Testis (tissue), 3 donors: ENCODE data around the gene LRRC8D. TPM values are rescaled to one million over a fixed set of nuclear protein-coding genes. Genes with fewer than 3 reads are reported as not detected.

Source experiments
- DNase-seq: peaks from one replicate; pipeline ENCODE4 v3.0.0-alpha.2; 2019
- H3K27ac ChIP-seq, 2 donors: fragments of 200-600 bp; sonication (generic); one replicate each; pipeline ENCODE4 v1.5.1; 2019
- H3K27me3 ChIP-seq: fragments of 200-600 bp; sonication (generic); one replicate; pipeline ENCODE4 v1.5.1; 2019
- H3K36me3 ChIP-seq: fragments of 200-600 bp; sonication (generic); one replicate; pipeline ENCODE4 v1.5.1; 2017; ENCODE audit warnings: low read depth; ENCODE audit errors: missing control alignments
- H3K4me1 ChIP-seq: fragments of 200-600 bp; sonication (generic); one replicate; pipeline ENCODE4 v1.5.1; 2019
- H3K4me3 ChIP-seq, 2 donors: fragments of 200-600 bp; sonication (generic); one replicate each; pipeline ENCODE4 v1.5.1; 2017 to 2019
- H3K9me3 ChIP-seq: fragments of 200-600 bp; sonication (generic); one replicate; pipeline ENCODE4 v1.5.1; 2017
- POLR2A ChIP-seq: fragments of 450-650 bp; IDR thresholded peaks from one replicate; pipeline ENCODE4 v1.6.1; 2017; ENCODE audit warnings: antibody characterized with exemption, mild to moderate bottlenecking, moderate library complexity
- WGBS, 2 donors: methylation state at CpG; one replicate each; pipeline ENCODE4 v1.1.5; 2018; 5-methylcytosine and 5-hydroxymethylcytosine counted together
- intact Hi-C: fragments of 100-400 bp; cut with DNase I; formaldehyde crosslinking; loops from one replicate; pipeline ENCODE4 v1.15.1; 2023; ENCODE audit warnings: low total_unique reads
- polyA plus RNA-seq: library from polyadenylated mRNA; stranded (reverse); fragments of 350-450 nt; fragmentation: Illumina TruSeq; extraction: RNeasy Lipid Tissue Mini Kit (QIAGEN cat#74804); gene quantifications from one replicate; pipeline ENCODE4 v1.2.3, GENCODE V29; 2014; ENCODE audit warnings: low read depth, low replicate concordance; ENCODE audit not compliant: insufficient read depth
- total RNA-seq, 2 donors: library from RNA; depleted of rRNA; stranded (reverse); fragments of >200 nt; gene quantifications; one replicate each; pipeline ENCODE4 v1.2.3, GENCODE V29; 2016
- TF ChIP-seq, protein P1 (sequence below), 3 experiments: fragments of 450-650 bp in 2 of 3; fragments of 200-600 bp in 1 of 3; sonication (generic) in 1 of 3; IDR thresholded peaks; one replicate each; pipeline ENCODE4 v1.5.1; 2016 to 2019; ENCODE audit warnings: antibody characterized with exemption in 3 of 3, mild to moderate bottlenecking in 2 of 3, moderate library complexity in 1 of 3

The LRRC8D gene
- total and polyA plus RNA-seq, 3 donors from 2014 or later = 20.8 to 46.1 (median 41.1) TPM

GRCh38 chr1:89889323-89889615 is 68.4 kb downstream of the LRRC8D start:
- H3K27me3 ChIP-seq = no peaks in the 10 kb centered on the region
- H3K4me3 ChIP-seq = no peak overlapping the region
- H3K27ac ChIP-seq = no peak overlapping the region
- intact Hi-C loops = no loop called here
- H3K4me1 ChIP-seq = no peaks in the 10 kb centered on the region
- DNase-seq = no peak
- no peaks in the 10 kb centered on the region for H3K36me3 ChIP-seq
- TF ChIP-seq, protein P1, sequence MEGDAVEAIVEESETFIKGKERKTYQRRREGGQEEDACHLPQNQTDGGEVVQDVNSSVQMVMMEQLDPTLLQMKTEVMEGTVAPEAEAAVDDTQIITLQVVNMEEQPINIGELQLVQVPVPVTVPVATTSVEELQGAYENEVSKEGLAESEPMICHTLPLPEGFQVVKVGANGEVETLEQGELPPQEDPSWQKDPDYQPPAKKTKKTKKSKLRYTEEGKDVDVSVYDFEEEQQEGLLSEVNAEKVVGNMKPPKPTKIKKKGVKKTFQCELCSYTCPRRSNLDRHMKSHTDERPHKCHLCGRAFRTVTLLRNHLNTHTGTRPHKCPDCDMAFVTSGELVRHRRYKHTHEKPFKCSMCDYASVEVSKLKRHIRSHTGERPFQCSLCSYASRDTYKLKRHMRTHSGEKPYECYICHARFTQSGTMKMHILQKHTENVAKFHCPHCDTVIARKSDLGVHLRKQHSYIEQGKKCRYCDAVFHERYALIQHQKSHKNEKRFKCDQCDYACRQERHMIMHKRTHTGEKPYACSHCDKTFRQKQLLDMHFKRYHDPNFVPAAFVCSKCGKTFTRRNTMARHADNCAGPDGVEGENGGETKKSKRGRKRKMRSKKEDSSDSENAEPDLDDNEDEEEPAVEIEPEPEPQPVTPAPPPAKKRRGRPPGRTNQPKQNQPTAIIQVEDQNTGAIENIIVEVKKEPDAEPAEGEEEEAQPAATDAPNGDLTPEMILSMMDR (IDR thresholded peaks at IDR 0.05) = no peak
- no peak for TF ChIP-seq POLR2A
- H3K9me3 ChIP-seq = no peaks in the 10 kb centered on the region

DNA sequence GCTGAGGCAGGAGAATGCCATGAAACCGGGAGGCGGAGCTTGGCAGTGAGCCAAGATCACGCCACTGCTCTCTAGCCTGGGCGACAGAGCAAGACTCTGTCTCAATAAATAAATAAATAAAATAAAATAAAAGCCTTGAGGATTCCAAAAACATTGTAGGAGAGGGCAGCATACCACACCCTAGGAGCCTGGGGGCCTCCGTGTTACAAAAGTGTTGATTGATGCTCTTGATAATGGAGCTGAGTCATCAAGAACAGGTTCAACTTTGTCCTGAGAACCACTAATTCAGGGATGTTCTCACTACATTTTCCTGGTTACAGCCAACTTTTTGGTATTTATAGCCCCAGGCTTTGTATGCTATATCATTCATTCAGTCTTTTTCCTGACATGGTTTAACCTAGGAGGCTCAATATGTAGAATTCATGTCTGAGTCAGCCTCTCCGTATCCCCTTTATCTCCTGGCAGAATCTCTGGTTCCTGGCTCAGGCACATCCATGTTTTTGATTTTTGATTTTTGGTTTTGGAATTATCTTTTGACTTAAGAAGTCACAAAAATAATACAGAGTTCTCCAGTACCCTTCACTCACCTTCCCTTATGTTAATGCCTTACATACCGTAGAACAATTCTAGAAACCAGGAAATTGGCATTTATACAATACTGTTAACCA is 69.4 kb downstream of the LRRC8D start:
- WGBS, 2 donors = 82 to 85% methylated on average over 7 of the region's 7 CpGs
- DNase-seq = no peak
- Histone ChIP-seq H3K27me3 (no peaks in the 10 kb centered on the region), H3K4me1 (no peaks in the 10 kb centered on the region), H3K27ac (no peak overlapping the region), H3K9me3 (no peaks in the 10 kb centered on the region), H3K36me3 (no peaks in the 10 kb centered on the region), H3K4me3 (no peak overlapping the region)
- TF ChIP-seq, protein P1 (IDR thresholded peaks at IDR 0.05) = no peak
- TF ChIP-seq POLR2A = no peak
- intact Hi-C loops = no loop called here

- no peaks in the 10 kb centered on the region for H3K36me3 ChIP-seq
- no peaks in the 10 kb centered on the region for H3K9me3 ChIP-seq
- peaks cover 2% of the 10 kb centered on the region for H3K4me1 ChIP-seq
- no peak overlapping the region for H3K4me3 ChIP-seq
- intact Hi-C loops = no loop called here
- no peak for TF ChIP-seq POLR2A
- TF ChIP-seq, protein P1 (IDR thresholded peaks at IDR 0.05) = no peak
- H3K27me3 ChIP-seq = no peaks in the 10 kb centered on the region
- no peak overlapping the region for H3K27ac ChIP-seq
- no peak for DNase-seq
- WGBS, 2 donors = 85 to 90% methylated on average over 1 of the region's 1 CpG
Observed at GRCh38 chr1:89892816-89893215, 72.0 kb downstream of the LRRC8D start.

GRCh38 chr1:89894210-89895201 is 73.7 kb downstream of the LRRC8D start:
- Histone ChIP-seq H3K4me3 (no peak overlapping the region), H3K27me3 (no peaks in the 10 kb centered on the region), H3K4me1 (peaks cover 3% of the 10 kb centered on the region), H3K36me3 (no peaks in the 10 kb centered on the region), H3K27ac (no peak overlapping the region), H3K9me3 (no peaks in the 10 kb centered on the region)
- no peak for TF ChIP-seq POLR2A
- TF ChIP-seq, protein P1 (IDR thresholded peaks at IDR 0.05) = no peak
- 86 to 90% methylated on average over 4 of the region's 4 CpGs for WGBS, 2 donors
- no peak for DNase-seq
- intact Hi-C loops = no loop called here
